Activated CD4-positive, alpha-beta T cell treated with anti-CD3 and anti-CD28 coated beads for 48 hours (primary cell): ENCODE measurements around the gene ANAPC5.
"Not testable (repeated sequence)": the region's sequence is repeated elsewhere in the genome, so short reads cannot be mapped to it uniquely, and the experiment has no call there.

Experiments
- DNase-seq: peaks from one replicate; pipeline ENCODE4 v3.0.0-alpha.2; 2020

ANAPC5 gene

DNA sequence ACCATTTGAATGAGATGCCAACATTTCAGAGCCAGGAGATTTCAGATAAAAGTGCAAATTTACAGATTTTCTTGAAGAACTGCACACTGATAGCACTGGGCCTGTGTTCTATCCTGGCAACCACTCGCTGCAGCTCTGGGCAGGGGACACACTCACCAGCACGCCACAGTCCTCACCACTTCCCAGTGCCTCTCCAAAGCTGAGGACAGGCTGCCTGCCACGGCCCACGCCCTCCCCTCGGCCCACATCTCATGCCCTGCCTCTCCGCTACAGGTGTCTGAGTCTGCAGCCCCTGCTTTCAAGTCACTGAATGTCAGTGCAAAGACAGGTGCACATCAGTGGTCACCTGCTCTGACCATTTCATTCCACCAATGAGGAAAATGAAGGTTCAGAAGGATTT is 68.4 kb downstream of the ANAPC5 start:
- DNase-seq, result no peak

DNA sequence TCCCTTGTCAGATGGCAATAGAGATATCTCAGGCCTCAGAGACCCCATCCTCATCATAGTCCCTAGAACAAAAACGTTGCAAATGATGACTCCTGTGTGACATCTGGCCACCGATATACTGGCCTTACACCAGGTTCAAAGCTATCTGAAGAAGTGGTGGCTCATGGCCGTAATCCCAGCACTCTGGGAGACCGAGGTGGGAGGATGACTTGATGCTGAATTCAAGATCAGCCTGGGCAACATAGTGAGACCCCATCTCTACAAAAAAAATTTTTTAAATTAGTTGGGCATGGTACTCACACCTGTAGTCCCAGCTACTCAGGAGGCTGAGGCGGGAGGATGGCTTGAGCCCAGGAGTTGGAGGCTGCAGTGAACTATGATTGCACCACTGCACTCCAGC is 68.8 kb downstream of the ANAPC5 start:
- no peak for DNase-seq

DNA sequence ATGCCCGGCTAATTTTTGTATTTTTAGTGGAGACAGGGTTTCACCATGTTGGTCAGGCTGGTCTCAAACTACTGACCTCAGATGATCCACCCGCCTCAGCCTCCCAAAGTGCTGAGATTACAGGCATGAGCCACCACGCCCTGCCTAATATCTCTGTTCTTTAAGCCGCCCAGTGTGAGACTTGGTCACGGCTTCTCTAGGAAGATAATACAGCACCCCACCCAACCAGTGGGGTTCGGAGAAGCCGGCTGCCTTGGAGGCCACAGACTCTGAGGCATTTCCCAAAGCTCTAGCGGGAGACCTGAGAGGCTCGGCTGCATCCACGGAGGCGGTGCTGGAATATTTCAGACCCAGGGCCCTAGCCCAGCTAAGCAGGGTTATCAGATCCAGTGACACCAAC is 69.3 kb downstream of the ANAPC5 start:
- DNase-seq, result not testable (repeated sequence)

DNA sequence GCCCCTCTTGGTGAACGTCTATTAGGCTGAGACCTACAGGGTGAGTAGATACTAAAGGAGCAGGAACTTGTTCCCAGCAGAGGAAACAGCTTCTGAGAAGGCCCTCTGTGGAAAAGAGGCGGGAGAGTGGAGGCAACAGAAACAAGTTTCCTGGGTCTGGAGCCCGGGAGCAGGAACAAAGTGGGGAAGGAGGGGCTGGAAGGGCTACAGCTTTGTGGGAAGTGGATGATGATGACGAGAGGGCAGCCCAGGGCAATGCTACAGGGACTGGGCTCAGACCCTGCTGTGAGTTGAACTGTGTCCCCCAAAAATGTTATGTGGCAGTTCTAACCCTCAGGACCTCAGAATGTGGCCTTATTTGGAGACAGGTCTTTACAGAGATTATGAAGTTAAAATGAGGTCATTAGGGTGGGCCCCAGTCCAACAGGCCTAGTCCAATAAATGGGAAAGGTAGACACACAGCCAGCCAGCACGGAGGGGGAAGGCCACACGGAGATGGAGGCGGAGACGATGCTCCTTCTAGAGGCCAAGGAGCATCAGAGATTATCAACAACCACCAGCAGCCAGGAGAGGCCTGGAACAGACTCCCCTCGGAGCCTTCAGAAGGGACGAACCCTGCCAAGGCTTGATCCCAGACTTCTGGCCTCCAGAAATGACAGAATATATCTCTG is 70.0 kb downstream of the ANAPC5 start:
- DNase-seq, result no peak

DNA sequence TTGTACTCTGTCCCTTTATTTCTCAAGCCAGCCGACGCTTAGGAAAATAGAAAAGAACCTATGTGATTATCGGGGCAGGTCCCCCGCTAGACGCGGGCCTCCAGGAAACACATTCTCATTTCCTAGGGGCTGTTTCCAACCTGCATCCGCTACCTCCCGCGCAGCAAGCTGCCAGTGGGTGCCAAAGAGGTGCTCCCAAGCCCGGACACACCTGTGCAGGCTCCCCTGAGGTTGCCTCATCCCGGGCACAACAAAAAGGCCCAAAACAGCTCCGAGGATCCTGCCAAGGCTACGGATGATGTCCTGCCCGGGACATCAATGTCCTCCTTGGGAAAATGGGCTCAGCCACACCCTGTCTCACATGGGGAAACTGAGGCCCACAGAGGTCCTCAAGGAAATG is 71.1 kb downstream of the ANAPC5 start:
- not testable (repeated sequence) for DNase-seq

DNA sequence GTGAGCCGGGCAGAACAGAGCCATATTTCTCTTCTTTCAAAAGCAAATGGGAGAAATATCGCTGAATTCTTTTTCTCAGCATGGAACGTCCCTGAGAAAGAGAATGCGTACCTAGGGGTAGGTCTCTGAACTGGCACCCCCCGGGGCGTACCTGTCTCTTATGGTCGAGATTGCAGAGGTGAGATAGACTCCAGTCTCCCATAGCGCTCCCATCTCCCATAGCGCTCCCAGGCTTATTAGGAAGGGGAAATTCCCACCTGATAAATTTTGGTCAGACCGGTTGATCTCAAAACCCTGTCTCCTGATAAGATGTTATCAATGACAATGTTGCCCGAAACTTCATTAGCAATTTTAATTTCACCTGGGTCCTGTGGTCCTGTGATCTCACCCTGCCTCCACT is 71.7 kb downstream of the ANAPC5 start:
- DNase-seq, result not testable (repeated sequence)

DNA sequence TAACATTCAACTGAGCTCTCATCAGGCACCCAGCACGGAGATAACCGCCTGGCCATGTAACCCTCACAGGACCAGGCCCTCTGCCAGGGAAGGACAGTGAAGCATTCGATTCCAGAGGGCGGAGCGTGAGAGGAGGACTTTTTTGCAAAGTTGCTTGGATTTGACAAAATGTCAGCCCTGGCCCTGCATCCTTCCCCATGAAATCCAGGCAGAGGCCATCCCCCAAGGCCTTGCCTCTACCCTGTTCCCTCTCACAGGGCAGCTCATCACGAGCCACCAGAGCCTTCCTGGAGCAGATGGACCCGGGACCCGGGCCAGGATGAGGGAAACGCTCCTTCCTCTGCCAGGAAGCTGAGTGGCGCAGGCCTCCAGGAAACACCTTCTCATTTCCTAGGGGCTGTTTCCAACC is 72.7 kb downstream of the ANAPC5 start:
- no peak for DNase-seq

DNA sequence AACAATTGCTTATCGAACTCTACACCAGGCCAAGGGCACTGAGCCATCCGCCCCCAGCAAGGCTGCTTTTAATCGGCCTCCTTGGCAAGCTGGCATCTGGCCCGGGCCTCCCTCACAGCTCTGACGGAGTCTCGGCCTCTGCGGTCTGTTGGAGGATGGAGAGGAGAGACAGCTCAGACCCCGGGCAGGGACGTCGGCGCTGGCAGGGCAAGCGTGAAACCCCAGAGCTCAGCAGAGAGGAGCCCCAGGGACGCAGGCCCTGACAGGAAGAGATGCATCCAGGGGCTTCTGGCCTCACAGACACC is 73.2 kb downstream of the ANAPC5 start:
- no peak for DNase-seq

DNA sequence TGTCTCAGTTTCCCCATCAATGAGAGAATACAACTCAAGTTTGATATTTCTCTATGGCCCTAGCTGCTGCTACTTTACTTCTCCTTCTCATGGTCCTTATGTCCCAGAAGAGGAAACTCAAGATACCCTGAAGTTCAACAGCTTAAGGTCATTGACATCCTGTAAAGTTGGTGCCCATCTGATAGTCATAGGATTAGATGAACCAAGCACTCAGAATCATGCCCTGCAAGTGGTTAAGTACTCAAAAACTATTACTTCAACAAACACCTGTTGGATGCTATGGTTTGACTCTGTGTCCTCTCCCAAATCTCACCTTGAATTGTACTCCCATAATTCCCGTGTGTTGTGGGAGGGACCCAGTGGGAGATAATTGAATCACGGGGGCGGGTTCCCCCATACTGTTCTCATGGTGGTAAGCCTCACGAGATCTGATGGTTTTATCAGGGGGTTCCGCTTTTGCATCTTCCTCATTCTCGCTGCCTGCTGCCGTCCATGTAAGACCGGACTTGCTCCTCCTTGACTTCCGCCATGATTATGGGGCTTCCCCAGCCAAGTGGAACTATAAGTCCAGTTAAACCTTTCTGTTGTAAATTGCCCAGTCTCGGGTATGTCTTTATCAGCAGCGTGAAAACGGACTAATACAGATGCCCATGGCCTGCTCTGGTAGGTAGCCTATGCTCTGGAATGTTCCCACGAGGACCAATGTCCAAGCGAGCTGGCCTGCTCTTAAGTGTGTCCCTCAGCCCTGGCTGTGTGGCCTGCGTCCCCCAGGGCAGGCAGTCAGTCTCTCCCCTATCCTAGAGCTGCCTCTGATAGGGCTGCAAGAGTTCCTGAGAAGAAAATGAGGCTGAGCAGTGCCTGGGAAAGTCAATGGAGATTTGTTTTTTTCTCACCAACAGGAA is 73.8 kb downstream of the ANAPC5 start:
- no peak for DNase-seq

DNA sequence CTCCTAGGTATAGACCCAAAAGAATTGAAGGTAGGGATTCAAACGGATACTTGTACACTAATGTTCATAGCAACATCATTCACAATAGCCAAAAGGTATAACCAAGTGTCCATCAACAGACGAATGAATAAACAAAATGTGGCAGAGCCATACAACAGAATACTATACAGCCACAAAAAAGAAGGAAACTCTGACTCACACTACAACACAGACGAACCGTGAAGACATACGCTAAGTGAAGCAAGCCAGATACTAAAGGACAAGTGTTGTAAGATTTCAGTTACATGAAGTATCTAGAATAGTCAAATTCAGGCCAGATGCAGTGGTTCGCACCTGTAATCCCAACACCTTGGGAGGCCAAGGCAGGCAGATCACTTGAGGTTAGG is 74.8 kb downstream of the ANAPC5 start:
- DNase-seq, result no peak

DNA sequence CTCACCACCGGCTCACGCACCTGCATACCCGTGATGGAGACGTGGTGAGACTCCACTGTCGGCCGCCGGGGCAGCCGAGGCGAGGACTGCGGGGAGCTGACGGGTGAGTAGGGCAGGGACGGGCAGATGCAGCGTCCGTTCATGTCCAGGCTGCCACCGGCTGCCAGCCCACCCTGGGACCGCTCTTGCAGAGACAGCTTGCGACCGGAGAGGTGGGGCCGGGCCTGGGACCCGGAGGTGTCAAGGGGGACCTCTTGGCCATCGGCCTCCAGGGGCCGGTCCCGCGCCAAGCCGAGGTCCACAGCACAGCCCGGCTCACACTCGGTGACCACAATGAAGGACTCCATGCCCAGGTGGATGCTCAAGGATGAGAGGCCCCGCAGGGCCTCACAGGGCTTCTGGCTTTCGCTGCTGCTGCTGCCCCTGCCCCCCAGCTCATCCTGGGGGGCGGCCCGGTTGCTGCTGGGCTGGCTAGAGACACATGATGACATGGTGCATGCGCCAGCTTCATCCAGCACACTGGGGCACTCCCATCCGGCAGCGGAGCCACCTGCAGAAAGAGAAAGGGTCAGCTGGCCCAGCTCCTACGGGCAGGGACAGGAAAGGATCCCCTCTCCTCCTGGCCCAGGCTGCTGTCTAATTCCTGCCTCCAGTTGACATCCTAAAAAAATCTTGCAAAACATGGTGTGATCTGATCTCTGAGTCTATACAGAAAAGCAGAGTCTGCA is 78.0 kb downstream of the ANAPC5 start:
- DNase-seq, result no peak

DNA sequence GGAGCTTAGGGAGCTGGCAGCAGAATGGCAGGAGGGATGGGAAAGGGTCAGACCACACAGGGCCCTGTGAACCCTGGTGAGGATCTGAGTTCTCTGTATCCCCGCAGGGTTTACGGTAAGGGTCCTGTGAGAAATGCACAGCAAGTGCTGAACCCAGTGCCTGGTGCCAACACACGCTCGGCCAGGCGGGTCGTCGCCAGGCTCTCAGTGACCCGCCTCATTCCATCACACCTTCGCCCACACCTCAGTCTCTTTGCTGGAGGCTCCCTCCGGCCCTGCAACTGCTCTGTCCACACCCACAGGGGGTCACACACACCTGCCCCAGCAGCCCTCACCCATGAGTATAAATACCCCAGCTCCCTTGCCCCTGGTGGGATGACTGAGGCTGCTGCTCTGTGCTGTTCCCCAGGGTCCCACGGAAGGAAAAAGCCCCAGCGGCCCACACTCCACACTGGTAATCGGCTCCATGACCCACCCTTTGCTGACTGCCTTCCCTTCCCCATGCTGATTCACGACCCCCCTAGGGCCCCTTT is 78.8 kb downstream of the ANAPC5 start:
- no peak for DNase-seq

DNA sequence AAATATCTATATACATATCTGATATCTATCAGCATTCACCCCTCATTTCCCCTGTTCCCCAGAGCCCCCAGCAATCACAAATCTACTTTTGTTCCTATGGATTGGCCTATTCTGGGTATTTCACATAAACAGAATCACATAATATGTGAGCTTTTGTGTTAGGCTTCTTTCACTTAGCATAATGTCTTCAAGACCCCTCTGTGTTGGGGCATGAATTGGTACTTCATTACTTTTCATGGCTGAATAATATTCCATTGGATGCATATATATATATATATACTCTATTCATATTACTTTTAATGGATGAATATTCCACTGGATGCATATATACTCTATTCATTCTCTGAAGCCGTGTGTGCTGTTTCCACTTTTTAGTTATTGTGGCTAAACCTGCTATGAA is 84.4 kb downstream of the ANAPC5 start:
- DNase-seq, result no peak

DNA sequence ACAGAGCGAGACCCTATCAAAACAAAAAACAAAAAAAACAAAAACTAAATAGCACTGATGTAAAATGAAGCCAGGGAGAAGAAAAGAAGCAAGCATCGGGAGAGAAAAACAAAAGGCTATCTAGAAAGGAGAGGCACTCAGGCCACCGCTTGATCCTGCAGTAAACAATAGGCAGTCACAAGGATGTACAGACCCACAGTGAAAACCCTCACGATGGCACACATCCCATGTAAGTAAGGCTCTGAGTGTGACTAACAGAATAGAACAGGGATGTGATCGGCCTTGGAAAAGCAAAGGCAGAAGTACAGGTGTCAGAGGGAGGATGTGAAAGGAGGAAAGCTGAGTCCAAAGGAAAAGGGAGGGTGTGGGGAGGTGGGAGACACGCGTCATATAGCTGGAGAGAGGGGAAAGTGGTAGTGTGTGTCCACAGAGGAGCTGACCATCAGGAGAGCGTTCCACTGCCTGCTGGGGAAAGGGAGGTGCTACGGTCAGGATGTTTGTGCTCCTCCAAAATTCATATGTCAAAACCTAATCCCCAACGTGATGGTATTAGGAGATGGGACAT is 87.2 kb downstream of the ANAPC5 start:
- no peak for DNase-seq

DNA sequence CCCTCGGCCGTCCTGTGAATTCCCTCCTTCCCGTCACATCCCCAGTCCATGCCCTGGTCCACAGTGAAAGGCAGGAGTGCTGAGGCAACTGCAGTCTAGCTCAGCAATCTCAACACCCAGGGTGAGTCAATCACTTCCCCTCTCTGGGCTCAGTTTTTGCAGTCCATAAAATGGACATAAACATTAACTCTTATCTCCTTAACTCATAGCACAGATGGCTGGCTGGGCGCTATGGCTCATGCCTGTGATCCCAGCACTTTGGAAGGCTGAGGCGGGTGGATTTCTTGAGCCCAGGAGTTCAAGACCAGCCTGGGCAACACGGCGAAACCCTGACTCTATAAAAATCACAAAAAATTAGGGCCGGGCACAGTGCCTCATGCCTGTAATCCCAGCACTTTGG is 88.1 kb downstream of the ANAPC5 start:
- no peak for DNase-seq

DNA sequence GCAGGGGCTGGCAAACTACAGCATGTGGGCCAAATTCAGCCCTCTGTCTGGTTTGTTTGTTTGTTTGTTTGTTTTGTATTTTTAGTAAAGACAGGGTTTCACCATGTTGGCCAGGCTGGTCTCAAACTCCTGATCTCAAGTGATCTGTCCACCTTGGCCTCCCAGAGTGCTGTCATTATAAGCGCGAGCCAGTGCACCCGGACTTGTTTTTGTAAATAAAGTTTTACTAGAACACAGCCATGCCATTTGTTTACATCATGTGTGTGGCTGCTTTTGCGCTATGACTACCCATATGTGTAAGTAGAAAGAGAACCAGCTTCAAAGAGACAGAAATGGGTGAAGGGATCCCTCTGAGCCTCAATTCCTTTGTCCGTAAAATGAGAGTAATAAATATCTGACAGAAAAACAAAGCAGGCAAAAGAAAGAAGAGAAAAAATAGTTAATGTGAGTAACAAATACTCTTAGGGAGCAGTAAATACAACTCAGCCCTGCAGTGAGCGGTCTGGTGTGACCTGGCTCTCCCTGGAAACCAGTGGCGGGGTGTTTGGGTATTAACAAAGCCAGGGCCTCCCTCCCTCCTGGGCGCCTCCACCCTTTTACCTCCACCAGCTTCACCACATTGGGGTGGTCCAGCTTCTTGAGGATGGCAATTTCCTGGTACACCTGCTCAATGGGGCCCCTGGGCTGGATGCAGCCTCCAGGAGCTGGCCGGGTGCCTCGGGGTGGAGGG is 88.8 kb downstream of the ANAPC5 start:
- no peak for DNase-seq

DNA sequence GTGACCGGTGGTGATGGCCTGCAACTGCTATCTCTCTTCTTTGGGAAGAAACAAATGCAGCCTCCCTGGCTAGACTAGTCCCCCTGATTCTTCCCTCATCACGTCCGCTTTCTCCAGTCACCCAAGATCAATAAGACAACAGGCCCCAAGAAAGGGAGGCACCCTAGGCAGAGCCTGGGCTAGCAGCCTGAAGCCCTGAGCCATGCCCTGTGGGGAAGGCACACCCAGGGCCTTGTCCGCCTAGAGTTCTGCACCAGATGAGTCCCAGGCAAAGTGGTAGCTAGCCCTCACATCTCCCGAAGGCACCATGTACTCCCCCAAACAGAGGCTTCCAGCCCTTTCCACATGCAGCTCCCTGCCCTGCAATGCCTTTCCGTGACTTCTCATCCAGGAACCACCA is 90.8 kb downstream of the ANAPC5 start:
- no peak for DNase-seq

DNA sequence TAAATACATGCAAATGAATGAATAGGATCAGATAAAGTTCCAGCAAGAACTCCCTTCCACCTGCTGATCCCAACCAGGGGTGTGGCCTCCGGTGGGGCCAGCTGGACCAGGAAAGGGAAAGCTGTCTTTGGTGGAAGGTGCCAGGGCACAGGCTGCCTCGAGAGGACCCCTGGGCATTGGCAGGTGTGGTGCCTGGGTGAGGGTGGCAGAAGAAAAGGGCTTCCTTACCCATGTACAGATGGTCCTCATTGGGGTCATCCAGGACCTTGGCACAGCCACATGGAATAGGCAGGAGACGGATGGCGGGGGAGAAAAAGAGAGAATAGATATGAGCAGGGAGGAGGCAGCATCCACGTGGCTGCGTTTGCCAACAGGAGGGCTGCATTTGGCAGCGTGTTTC is 92.1 kb downstream of the ANAPC5 start:
- DNase-seq, result no peak

DNA sequence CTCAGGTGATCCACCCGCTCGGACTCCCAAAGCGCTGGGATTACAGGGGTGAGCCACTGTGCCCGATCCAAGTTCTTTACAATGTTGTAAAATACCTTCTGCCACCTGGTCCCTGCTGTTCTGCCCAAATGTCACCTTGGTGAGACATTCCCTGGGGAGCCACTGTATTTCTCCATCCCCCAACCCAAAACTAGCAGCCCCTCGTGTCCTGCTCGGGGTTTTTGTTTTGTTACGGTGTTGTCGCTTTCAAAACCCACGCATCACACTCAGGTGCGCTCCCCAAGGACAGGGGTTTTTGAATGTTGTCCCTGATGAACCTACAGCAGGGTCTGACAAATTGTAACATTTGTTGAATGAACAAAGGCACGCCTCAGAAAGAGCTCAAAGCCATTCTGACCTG is 93.1 kb downstream of the ANAPC5 start:
- DNase-seq, result no peak
